AG09319 (cell line): ENCODE measurements around the gene KRT76.
"Not testable (repeated sequence)": the region's sequence is repeated elsewhere in the genome, so short reads cannot be mapped to it uniquely, and the experiment has no call there.

Source experiments
- DNase-seq: peaks from one replicate; pipeline ENCODE4 v3.0.0-alpha.2; 2010; ENCODE audit warnings: low read depth; ENCODE audit errors: extremely low read depth
- TF ChIP-seq, protein P1 (sequence below): IDR thresholded peaks from 2 replicates; pipeline ENCODE4 v1.5.1; 2011; ENCODE audit warnings: low read depth, mild to moderate bottlenecking, inconsistent platforms, low read length, moderate library complexity

The KRT76 gene

DNA sequence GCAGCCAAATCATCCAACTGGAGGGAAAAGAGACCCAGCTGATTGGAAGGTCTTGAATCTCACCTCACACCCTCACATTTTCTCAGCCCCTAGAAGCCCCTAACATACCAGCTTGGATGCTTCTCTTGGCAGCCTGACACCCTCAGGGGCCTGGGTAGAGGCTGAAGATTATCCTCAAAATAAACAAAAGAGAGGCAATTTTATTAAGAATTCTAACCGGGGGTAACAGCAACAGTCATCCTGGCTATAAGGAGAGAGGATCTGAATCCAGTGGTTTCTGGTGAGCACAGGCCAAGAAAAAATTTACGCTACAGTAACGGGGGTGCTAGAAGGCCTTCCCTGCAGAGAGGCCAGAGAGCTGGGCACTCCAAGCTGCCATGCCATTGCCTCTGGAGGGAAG, 21.6 kb downstream of the KRT76 start:
- TF ChIP-seq, protein P1, sequence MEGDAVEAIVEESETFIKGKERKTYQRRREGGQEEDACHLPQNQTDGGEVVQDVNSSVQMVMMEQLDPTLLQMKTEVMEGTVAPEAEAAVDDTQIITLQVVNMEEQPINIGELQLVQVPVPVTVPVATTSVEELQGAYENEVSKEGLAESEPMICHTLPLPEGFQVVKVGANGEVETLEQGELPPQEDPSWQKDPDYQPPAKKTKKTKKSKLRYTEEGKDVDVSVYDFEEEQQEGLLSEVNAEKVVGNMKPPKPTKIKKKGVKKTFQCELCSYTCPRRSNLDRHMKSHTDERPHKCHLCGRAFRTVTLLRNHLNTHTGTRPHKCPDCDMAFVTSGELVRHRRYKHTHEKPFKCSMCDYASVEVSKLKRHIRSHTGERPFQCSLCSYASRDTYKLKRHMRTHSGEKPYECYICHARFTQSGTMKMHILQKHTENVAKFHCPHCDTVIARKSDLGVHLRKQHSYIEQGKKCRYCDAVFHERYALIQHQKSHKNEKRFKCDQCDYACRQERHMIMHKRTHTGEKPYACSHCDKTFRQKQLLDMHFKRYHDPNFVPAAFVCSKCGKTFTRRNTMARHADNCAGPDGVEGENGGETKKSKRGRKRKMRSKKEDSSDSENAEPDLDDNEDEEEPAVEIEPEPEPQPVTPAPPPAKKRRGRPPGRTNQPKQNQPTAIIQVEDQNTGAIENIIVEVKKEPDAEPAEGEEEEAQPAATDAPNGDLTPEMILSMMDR: no peak
- DNase-seq: no peak

DNA sequence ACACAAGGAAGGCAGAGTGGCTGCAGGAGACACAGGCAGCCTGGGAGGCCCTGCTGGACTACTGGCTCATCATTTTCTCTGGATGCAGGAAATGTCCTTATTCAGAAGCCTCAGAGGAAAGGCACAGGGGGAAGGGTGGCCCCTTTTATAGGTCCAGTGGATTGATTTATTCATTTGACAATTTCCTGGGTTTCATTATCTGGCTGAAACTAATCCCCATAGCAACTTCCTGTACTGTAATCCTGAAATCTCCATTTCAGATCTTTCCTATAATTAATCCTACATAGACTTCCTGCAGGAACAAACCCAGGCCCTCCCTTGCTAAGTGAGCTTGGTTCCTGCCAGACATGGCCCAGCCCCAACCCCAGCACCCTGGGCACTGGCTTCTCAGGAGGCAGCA, 23.0 kb downstream of the KRT76 start:
- TF ChIP-seq, protein P1: no peak

DNA sequence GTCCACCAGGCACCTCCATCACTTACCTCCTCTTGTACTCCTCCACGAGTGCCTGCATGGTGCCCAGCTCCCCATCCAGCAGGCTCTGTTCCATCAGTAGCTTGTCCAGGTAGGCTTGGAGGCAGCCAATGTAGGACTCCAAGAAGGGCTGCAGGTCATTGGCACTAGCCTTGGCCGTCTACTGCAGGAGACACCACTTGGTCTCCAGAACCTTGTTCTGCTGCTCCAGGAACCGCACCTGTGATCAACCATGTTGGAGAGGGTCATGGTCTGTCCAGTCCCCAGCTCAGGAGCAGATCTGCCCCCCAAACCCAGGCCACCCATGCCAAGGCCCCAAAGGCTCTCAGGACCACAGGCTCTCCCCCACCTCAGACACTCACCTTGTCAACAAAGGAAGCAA, 23.9 kb downstream of the KRT76 start:
- DNase-seq: no peak
- TF ChIP-seq, protein P1: no peak

More for the DNA sequence above, 23.0 kb downstream of the KRT76 start:
- no peak for DNase-seq

DNA sequence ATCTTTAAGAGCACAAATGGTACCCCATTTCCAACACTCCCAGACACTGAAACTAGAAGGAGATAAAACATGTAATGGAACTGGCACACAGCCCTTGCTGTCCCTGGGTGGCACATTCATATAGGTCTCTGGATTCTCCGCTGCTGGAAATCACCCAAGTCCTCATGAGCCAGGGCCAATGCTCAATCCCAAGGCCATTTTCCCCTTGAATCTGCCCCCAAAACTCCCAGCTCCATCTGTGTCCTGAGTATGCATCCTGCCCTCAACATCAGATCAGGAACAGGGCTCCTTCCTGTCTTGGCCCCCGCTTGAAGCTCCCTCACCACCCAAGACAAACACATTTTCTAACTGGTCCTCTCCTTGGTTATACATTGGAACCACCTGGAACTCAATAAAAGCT, 24.6 kb downstream of the KRT76 start:
- TF ChIP-seq, protein P1: no peak
- no peak for DNase-seq

DNA sequence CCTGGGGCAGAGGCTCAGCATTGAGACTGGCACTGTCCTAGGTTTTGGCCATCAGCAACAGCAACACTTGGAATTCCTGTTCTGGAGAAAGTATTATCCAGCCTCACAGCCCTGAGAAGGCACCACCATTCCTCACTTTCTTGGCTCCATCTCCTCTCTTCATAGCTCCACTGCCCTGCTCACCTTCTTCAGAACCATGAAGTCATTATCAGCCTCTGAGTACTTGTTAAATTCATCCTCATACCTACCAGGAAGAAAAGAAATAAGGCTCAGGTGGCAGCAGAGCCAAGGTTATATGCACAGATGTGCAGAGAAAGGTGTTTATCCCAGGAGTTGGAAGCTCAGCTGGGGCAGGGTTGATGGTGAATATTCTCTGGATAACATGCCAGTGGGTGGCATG, 25.4 kb downstream of the KRT76 start:
- TF ChIP-seq, protein P1: no peak
- DNase-seq: no peak

DNA sequence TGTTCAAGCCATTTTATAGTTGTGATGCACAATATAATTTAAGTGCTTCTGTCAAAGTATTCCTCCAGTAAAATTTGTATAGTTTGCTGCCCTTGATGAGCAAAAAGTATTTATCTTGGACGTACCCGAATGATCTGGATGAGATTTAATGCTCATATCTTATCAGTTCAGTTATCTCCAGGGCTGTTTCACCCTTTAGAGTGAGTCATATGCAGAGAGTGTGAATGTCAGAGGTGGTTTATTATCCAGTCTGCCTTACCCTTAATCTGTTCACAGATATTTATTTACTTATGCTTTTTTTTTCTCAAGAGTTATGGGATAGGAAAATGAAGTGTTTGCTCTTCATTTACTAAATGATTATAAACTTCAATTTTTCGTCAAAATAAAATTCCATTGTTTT, 26.6 kb downstream of the KRT76 start:
- not testable (repeated sequence) for DNase-seq

DNA sequence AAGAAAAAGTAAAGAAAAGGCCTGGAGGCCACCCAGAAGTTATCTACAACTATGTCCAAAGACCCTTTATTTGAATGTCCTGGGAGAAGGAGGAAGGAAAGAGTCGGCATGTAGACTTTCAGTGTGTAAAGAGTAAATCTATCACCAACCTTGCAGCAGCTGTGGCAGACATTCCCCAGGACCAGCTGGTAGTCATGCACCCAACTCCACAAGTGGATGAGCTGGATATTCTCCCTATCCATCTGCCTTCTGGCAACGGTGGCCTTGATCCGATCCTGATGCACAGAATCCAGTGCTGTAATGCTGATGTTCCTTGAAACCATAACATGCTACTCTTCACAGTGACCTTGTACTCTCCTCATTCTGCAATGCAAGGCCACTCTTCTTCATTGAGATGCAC, 27.3 kb downstream of the KRT76 start:
- TF ChIP-seq, protein P1: no peak
- DNase-seq: no peak

DNA sequence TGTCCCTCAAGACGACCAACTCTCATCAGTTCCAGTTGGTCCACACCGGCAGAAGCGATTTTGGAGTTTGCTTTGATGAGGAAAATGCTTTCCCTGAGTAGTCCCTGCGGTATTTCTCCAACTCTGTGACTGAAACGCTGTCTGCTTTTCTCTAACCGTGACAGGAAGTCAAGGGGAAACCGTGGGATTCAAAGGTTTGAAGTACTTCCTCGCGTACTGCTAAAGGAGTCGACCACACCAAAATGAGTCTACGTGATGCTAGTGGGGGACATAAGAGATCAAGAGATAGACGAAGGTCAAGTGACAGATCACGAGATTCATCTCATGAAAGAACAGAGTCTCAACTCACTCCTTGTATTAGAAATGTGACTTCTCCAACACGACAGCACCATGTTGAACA, 28.6 kb downstream of the KRT76 start:
- TF ChIP-seq, protein P1: no peak
- no peak for DNase-seq
